Left ventricle myocardium inferior (tissue), 1 donor: ENCODE data around the gene IFIT2. TPM values are rescaled to one million over a fixed set of nuclear protein-coding genes. Genes with fewer than 3 reads are reported as not detected.

Experiments used
- DNase-seq: peaks from one replicate; pipeline ENCODE4 v3.0.0-alpha.2; 2020
- H3K27ac ChIP-seq: fragments of 200-600 bp; replicated peaks from 2 replicates; pipeline ENCODE4 v1.8.0; 2021
- H3K27me3 ChIP-seq: fragments of 200-600 bp; 2 replicates; pipeline ENCODE4 v1.8.0; 2021; ENCODE audit warnings: low read depth
- H3K36me3 ChIP-seq: fragments of 200-600 bp; 2 replicates; pipeline ENCODE4 v1.8.0; 2021
- H3K4me1 ChIP-seq: fragments of 200-600 bp; 2 replicates; pipeline ENCODE4 v1.8.0; 2021
- H3K4me3 ChIP-seq: fragments of 200-600 bp; 2 replicates; pipeline ENCODE4 v1.8.0; 2021; ENCODE audit warnings: mild to moderate bottlenecking, moderate library complexity
- H3K9me3 ChIP-seq: fragments of 200-600 bp; replicated peaks from 2 replicates; pipeline ENCODE4 v1.8.0; 2021
- intact Hi-C: fragments of 100-400 bp; cut with micrococcal nuclease; formaldehyde crosslinking; loops from one replicate; pipeline ENCODE4 v1.11.0; 2022
- total RNA-seq: library from RNA; stranded (reverse); fragmentation: NEBNext Ultra II Directional; extraction: Animal tissue kit (Norgen Biotek cat#: 25700); gene quantifications from one replicate; pipeline ENCODE4 v1.2.1, GENCODE V29; 2021
- TF ChIP-seq, protein P1 (sequence below): fragments of 200-600 bp; IDR thresholded peaks from 2 replicates; pipeline ENCODE4 v1.8.0; 2021; ENCODE audit warnings: antibody characterized with exemption, mild to moderate bottlenecking, borderline replicate concordance
- donor health status: DM: no; HTN: yes; CAD: no; lungs with severe emphysema.

The IFIT2 gene
- total RNA-seq, 1 donor from 2014 or later = 4.5 TPM

DNA sequence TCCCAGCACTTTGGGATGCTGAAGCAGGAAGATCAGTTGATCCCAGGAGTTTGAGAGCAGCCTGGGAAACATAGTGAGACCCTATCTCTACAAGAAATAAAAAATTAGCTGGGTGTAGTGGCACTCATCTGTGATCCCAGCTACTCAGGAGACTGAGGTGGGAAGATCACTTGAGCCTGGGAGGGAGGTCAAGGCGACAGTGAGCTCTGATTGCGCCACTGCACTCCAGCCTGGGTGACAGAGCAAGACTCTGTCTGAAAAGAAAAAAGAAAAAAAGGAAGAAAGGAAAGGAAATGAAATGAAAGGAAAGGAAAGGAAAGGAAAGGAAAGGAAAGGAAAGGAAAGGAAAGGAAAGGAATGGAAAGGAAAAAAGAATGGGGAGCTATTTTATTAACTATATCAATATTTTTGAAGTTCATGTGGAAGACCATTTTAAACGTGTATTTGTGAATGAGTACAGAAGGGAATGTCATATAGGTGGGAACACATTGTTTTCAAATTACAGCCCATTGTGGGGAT, 7.1 kb upstream of the IFIT2 start:
- Histone ChIP-seq H3K27me3 (no peaks in the 10 kb centered on the region), H3K4me3 (no peak overlapping the region), H3K36me3 (no peaks in the 10 kb centered on the region), H3K27ac (no peak overlapping the region), H3K4me1 (peaks cover 16% of the 10 kb centered on the region), H3K9me3 (peaks cover 12% of the 10 kb centered on the region)
- intact Hi-C loops = no loop called here
- TF ChIP-seq, protein P1, sequence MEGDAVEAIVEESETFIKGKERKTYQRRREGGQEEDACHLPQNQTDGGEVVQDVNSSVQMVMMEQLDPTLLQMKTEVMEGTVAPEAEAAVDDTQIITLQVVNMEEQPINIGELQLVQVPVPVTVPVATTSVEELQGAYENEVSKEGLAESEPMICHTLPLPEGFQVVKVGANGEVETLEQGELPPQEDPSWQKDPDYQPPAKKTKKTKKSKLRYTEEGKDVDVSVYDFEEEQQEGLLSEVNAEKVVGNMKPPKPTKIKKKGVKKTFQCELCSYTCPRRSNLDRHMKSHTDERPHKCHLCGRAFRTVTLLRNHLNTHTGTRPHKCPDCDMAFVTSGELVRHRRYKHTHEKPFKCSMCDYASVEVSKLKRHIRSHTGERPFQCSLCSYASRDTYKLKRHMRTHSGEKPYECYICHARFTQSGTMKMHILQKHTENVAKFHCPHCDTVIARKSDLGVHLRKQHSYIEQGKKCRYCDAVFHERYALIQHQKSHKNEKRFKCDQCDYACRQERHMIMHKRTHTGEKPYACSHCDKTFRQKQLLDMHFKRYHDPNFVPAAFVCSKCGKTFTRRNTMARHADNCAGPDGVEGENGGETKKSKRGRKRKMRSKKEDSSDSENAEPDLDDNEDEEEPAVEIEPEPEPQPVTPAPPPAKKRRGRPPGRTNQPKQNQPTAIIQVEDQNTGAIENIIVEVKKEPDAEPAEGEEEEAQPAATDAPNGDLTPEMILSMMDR = no peak
- no peak for DNase-seq

DNA sequence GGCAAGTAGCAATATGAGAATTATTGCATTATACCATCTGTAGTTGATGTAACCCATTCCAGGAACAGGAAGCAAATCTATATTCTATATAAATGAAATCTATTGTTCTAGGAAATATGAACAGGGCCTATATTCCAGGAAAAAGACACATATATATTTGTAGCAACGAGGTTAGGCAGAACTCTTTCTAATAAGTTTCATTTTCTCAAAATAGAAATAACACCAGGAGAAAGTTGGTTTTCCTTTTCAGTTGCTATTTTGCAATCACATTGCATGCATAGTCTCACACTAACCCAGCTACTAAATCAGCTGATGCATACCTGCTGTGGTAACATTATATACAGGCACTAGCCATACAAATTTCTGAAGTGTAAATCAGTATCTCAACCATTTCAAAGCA, 6.2 kb upstream of the IFIT2 start:
- Histone ChIP-seq H3K27ac (peak overlapping the region; percentile 67), H3K4me1 (peaks cover 17% of the 10 kb centered on the region), H3K4me3 (no peak overlapping the region), H3K27me3 (no peaks in the 10 kb centered on the region), H3K36me3 (no peaks in the 10 kb centered on the region), H3K9me3 (peaks cover 12% of the 10 kb centered on the region)
- TF ChIP-seq, protein P1 = no peak
- intact Hi-C loops = no loop called here
- no peak for DNase-seq

DNA sequence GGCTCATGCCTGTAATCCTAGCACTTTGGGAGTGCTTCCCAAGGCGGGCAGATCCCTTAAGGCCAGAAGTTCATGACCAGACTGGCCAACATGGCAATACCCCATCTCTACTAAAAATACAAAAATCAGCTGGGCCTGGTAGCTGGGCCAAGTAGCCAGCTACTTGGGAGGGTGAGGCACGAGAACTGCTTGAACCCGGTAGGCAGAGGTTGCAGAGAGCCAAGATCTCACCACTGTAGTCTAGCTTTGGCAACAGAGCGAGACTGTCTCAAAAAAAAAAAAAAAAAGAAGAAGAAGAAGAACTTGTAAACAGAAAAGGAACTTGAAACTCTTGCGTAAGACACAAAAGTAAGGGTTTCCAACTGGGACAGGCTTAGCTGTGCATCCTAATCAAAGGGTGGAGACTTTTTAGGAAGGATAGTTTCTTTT, 5.6 kb upstream of the IFIT2 start:
- intact Hi-C loops = no loop called here
- H3K27ac ChIP-seq = peak overlapping the region; percentile 67

DNA sequence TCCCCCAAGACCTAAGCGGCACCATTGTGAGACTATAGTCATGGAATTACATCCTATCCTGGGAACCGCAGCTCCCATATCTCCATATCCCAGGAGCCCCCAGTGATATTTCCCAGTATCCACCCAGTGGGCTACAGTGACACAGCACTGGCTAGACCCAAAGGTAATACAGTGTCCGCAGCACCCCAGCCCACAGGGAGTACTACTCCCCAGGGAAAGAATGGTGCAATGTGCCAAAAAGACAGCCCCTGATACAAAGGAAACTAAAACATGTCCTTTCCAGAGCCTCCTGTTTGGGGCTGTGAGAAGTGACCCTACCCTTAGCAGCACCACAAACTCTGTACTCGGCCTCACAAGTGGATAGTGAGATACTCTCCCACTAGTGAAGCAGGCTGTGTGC, 4.5 kb upstream of the IFIT2 start:
- no peaks in the 10 kb centered on the region for H3K36me3 ChIP-seq
- H3K27me3 ChIP-seq = no peaks in the 10 kb centered on the region
- peaks cover 34% of the 10 kb centered on the region for H3K4me1 ChIP-seq
- H3K4me3 ChIP-seq = no peak overlapping the region
- H3K9me3 ChIP-seq = peaks cover 12% of the 10 kb centered on the region
- TF ChIP-seq, protein P1 = no peak
- DNase-seq = no peak
- H3K27ac ChIP-seq = no peak overlapping the region
- intact Hi-C loops = no loop called here

More for the DNA sequence above, 5.6 kb upstream of the IFIT2 start:
- peaks cover 23% of the 10 kb centered on the region for H3K4me1 ChIP-seq
- H3K27me3 ChIP-seq = no peaks in the 10 kb centered on the region
- no peak overlapping the region for H3K4me3 ChIP-seq
- H3K9me3 ChIP-seq = peaks cover 12% of the 10 kb centered on the region
- TF ChIP-seq, protein P1 = no peak
- DNase-seq = no peak
- H3K36me3 ChIP-seq = no peaks in the 10 kb centered on the region

DNA sequence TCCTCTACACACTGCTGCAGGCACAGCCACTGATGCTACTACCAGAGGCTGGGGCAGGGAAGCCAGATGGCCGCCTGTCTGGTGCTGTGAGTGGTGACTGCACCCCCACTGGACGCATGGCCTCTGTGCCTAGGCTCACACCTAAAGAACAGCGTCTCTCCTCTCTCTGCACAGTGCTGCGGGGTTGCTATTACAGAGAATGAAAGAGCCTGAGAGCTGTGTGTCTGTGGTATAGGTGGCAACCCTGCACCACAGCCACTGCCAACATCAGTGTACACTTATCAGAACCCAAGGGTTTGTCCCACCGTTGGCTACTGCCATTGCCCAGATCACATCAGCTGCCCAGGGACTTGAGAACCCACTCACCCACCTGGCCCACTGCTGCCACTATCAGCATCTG, 4.1 kb upstream of the IFIT2 start:
- no peak overlapping the region for H3K27ac ChIP-seq
- peaks cover 12% of the 10 kb centered on the region for H3K9me3 ChIP-seq
- H3K36me3 ChIP-seq = no peaks in the 10 kb centered on the region
- DNase-seq = no peak
- no peaks in the 10 kb centered on the region for H3K27me3 ChIP-seq
- no peak overlapping the region for H3K4me3 ChIP-seq
- TF ChIP-seq, protein P1 = no peak
- intact Hi-C loops = no loop called here
- H3K4me1 ChIP-seq = peaks cover 39% of the 10 kb centered on the region
